ENCODE results near the gene CHRNB4. TPM values are rescaled to one million over a fixed set of nuclear protein-coding genes. Genes with fewer than 3 reads are reported as not detected.

The CHRNB4 gene
- total and polyA plus RNA-seq, 4 donors: not detected

- H3K36me3 ChIP-seq (ENCODE audit: control insufficient read depth in 4 of 4, insufficient read depth in 3 of 4, low read depth in 1 of 4, low read length in 3 of 4): no peaks in the 10 kb centered on the region
- DNase-seq (ENCODE audit: low spot score): no peak
- H3K9ac ChIP-seq (ENCODE audit: low read depth in 1 of 2, low read length in 2 of 2): no peak overlapping the region
- no peak overlapping the region for H3K4me3 ChIP-seq (ENCODE audit: low read depth in 1 of 3, low read length in 3 of 3)
- H3K27ac ChIP-seq (ENCODE audit: low read depth in 1 of 2, low read length in 2 of 2): no peak overlapping the region
- no peaks in the 10 kb centered on the region for H3K27me3 ChIP-seq (ENCODE audit: control insufficient read depth in 4 of 4, insufficient read depth in 4 of 4, low read length in 3 of 4)
- no peak for TF ChIP-seq RXRA (IDR thresholded peaks at IDR 0.05)
- TF ChIP-seq NR2F2 (IDR thresholded peaks at IDR 0.05): no peak
- TF ChIP-seq FOXA1 (IDR thresholded peaks at IDR 0.05): no peak
- TF ChIP-seq YY1 (IDR thresholded peaks at IDR 0.05): no peak
- TF ChIP-seq RAD21 (IDR thresholded peaks at IDR 0.05): no peak
- TF ChIP-seq GABPA (IDR thresholded peaks at IDR 0.05 in 1 of 2, conservative IDR thresholded peaks at IDR 0.05 in 1 of 2): no peak
- no peak for TF ChIP-seq REST (IDR thresholded peaks at IDR 0.05)
- no peak for TF ChIP-seq HNF4A (conservative IDR thresholded peaks at IDR 0.05)
- TF ChIP-seq CTCF (IDR thresholded peaks at IDR 0.05; ENCODE audit: low read depth, low read length, missing input control): no peak
- no peak for TF ChIP-seq MAX (IDR thresholded peaks at IDR 0.05)
- no peak for TF ChIP-seq ATF3 (IDR thresholded peaks at IDR 0.05)
- TF ChIP-seq ZBTB33 (IDR thresholded peaks at IDR 0.05): no peak
- no peak for TF ChIP-seq TAF1 (conservative IDR thresholded peaks at IDR 0.05)
- TF ChIP-seq EGR1 (IDR thresholded peaks at IDR 0.05; ENCODE audit: low read depth in 2 of 2): no peak
- no peaks in the 10 kb centered on the region for H3K9me3 ChIP-seq (ENCODE audit: control insufficient read depth in 4 of 4, low read length in 3 of 4)
- H3K4me1 ChIP-seq (ENCODE audit: control insufficient read depth in 4 of 4, insufficient read depth in 4 of 4, low read length in 3 of 4): peaks cover 4 to 21% (median 12%) of the 10 kb centered on the region in 4 donors
- WGBS: 76% methylated on average over 4 of the region's 4 CpGs
These were observed 9.0 kb upstream of the CHRNB4 start for GRCh38 chr15:78650022-78650421.

GRCh38 chr15:78645009-78645408 is 4.0 kb upstream of the CHRNB4 start:
- TF ChIP-seq REST (IDR thresholded peaks at IDR 0.05) (no peak), FOXA1 (IDR thresholded peaks at IDR 0.05) (no peak), TAF1 (conservative IDR thresholded peaks at IDR 0.05) (no peak), RXRA (IDR thresholded peaks at IDR 0.05) (no peak), FOXA2 (IDR thresholded peaks at IDR 0.05) (no peak), MAX (IDR thresholded peaks at IDR 0.05) (no peak), HNF4G (IDR thresholded peaks at IDR 0.05) (no peak), ATF3 (IDR thresholded peaks at IDR 0.05) (no peak)
- DNase-seq (ENCODE audit: low spot score): no peak

More at GRCh38 chr15:78645009-78645408, 4.0 kb upstream of the CHRNB4 start:
- H3K36me3 ChIP-seq (ENCODE audit: control insufficient read depth in 4 of 4, insufficient read depth in 3 of 4, low read depth in 1 of 4, low read length in 3 of 4): no peaks in the 10 kb centered on the region
- no peaks in the 10 kb centered on the region for H3K9me3 ChIP-seq (ENCODE audit: control insufficient read depth in 4 of 4, low read length in 3 of 4)
- peaks cover 0 to 11% (median 6%) of the 10 kb centered on the region in 4 donors for H3K4me1 ChIP-seq (ENCODE audit: control insufficient read depth in 4 of 4, insufficient read depth in 4 of 4, low read length in 3 of 4)
- no peak overlapping the region for H3K9ac ChIP-seq (ENCODE audit: low read depth in 1 of 2, low read length in 2 of 2)
- H3K27me3 ChIP-seq (ENCODE audit: control insufficient read depth in 4 of 4, insufficient read depth in 4 of 4, low read length in 3 of 4): peaks cover 0 to 2% (median 0%) of the 10 kb centered on the region in 4 donors
- WGBS: 50% methylated on average over 4 of the region's 4 CpGs
- H3K4me3 ChIP-seq (ENCODE audit: low read depth in 1 of 3, low read length in 3 of 3): no peak overlapping the region
- H3K27ac ChIP-seq (ENCODE audit: low read depth in 1 of 2, low read length in 2 of 2): no peak overlapping the region
